Sigmoid colon (tissue), 7 donors: ENCODE data around the gene FBXL22. TPM values are rescaled to one million over a fixed set of nuclear protein-coding genes. Genes with fewer than 3 reads are reported as not detected.
A peak's percentile ranks its signal among the peaks of the same experiment; 100 is the strongest.

Experiments used
- DNase-seq: peaks from one replicate; pipeline ENCODE4 v3.0.0-alpha.2; 2019
- H3K27ac ChIP-seq, 4 donors: fragments of 200-600 bp; sonication (generic); one replicate each; pipeline ENCODE4 v1.5.1; 2016 to 2019; ENCODE audit warnings: mild to moderate bottlenecking in 1 of 4
- H3K27me3 ChIP-seq, 3 donors: fragments of 200-600 bp; sonication (generic); one replicate each; pipeline ENCODE4 v1.5.1; 2019; ENCODE audit warnings: mild to moderate bottlenecking in 1 of 3
- H3K36me3 ChIP-seq, 4 donors: fragments of 200-600 bp; sonication (generic); one replicate each; pipeline ENCODE4 v1.5.1; 2016 to 2019
- H3K4me1 ChIP-seq, 4 donors: fragments of 200-600 bp; sonication (generic); one replicate each; pipeline ENCODE4 v1.5.1; 2017 to 2019
- H3K4me3 ChIP-seq, 4 donors: fragments of 200-600 bp; sonication (generic); one replicate each; pipeline ENCODE4 v1.5.1; 2017 to 2019; ENCODE audit warnings: mild to moderate bottlenecking in 2 of 4, moderate library complexity in 1 of 4
- H3K9me3 ChIP-seq, 4 donors: fragments of 200-600 bp in 3 of 4; sonication (generic) in 3 of 4; one replicate each; pipeline versions ENCODE4 v1.5.1 to v1.6.1; 2013 to 2019
- EP300 ChIP-seq, 4 donors: sonication (generic); formaldehyde crosslinking; IDR thresholded peaks; one replicate each; pipeline ENCODE4 v1.6.1; 2017; ENCODE audit warnings: antibody characterized with exemption in 4 of 4
- POLR2A ChIP-seq, 2 donors: fragments of 450-650 bp; IDR thresholded peaks; one replicate each; pipeline ENCODE4 v1.6.1; 2016; ENCODE audit warnings: antibody characterized with exemption in 2 of 2, mild to moderate bottlenecking in 2 of 2, moderate library complexity in 2 of 2
- POLR2AphosphoS5 ChIP-seq, 4 donors: sonication (generic); formaldehyde crosslinking; IDR thresholded peaks; one replicate each; pipeline ENCODE4 v1.6.1; 2017; ENCODE audit warnings: antibody characterized with exemption in 4 of 4
- WGBS, 2 donors: extraction: QIAGEN DNeasy Blood & Tissue Kit; methylation state at CpG; one replicate each; pipeline ENCODE4 v1.1.7; 2013; 5-methylcytosine and 5-hydroxymethylcytosine counted together
- intact Hi-C: fragments of 100-400 bp; cut with DNase I; formaldehyde crosslinking; loops from one replicate; pipeline ENCODE4 v1.15.1; 2023
- polyA plus RNA-seq, 3 donors: library from polyadenylated mRNA; stranded (reverse); fragments of 200-250 nt; gene quantifications; one replicate each; pipeline ENCODE4 v1.2.3, GENCODE V29; 2013
- total RNA-seq, 4 donors: library from RNA; depleted of rRNA; stranded (reverse); fragments of >200 nt; gene quantifications; one replicate each; pipeline ENCODE4 v1.1.0, GENCODE V29; 2016
- TF ChIP-seq, protein P1 (sequence below), 4 experiments: fragments of 450-650 bp in 3 of 4; fragments of 200-600 bp in 1 of 4; IDR thresholded peaks; one replicate each; pipeline ENCODE4 v1.5.1; 2016 to 2019; ENCODE audit warnings: antibody characterized with exemption in 4 of 4, mild to moderate bottlenecking in 3 of 4, moderate library complexity in 2 of 4
- donor health status: healthy with polysubstance abuse.
- donor health status: Bipolar disorder and iron deficiency.
- donor health status: healthy.

FBXL22 gene
- total and polyA plus RNA-seq, 7 donors: 0.69 to 150 (median 46.7) TPM

DNA sequence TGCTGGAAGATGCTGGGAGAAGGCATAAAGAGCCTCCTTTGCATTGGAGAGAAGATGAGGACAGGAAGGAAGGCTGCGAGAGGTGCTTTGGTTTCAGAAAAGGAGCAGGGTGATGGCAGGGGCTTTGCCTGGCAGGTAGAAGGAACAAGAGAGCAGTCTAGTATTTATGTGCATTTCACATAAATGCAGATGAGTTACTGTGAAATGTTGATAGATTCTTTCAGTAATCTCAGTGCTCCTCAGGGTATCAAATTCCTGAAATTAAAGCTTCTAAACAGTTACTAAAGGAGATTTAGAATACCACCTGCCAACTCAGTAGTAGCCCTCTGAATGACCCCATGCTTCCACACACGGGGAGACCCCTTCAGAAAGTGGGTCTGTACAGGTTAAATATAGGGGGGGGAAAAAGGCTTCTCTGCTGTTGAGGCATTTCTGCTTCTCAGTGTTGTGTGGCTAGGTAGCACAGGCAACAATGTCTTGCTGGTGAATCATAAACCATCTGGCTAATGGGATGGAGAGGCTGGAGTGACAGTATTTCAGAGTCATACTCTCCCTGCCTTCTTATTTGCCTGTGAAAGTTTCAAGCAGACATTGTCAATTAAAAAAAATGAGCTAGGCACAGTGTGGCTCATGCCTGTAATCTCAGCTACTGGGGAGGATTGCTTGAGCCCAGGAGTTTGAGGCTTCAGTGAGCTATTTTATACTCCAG is 14.3 kb upstream of the FBXL22 start:
- DNase-seq: no peak
- Histone ChIP-seq H3K27ac (peak overlapping the region in 2 of 4 donors; percentile 31 to 45), H3K4me1 (peaks cover 0 to 23% (median 18%) of the 10 kb centered on the region in 4 donors), H3K36me3 (no peaks in the 10 kb centered on the region), H3K27me3 (no peaks in the 10 kb centered on the region), H3K4me3 (no peak overlapping the region), H3K9me3 (no peaks in the 10 kb centered on the region)
- intact Hi-C loops: no loop called here
- 94 to 96% methylated on average over 2 of the region's 2 CpGs for WGBS, 2 donors
- TF ChIP-seq POLR2A (IDR thresholded peaks at IDR 0.05): no peak

DNA sequence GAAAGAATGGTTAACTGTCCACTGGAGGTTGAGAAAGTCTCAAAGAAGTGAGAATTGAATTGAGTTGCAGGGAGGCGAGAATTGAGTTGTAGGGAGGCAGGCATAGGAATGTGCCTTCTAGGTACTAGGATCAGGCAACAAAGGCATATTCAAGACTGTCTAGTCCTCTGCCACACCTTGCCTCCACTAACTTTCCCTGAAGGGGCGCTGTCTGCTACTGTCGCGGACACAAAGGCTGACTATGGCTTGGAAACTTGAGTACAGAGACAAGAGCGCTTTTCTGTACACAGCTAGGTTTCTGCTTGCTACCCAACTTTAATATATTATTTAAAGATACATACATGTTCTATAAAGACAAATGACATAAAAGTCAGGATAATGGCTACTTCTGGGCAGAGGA is 10.4 kb upstream of the FBXL22 start:
- DNase-seq: no peak
- no peaks in the 10 kb centered on the region for H3K9me3 ChIP-seq
- H3K27me3 ChIP-seq: no peaks in the 10 kb centered on the region
- TF ChIP-seq, protein P1, sequence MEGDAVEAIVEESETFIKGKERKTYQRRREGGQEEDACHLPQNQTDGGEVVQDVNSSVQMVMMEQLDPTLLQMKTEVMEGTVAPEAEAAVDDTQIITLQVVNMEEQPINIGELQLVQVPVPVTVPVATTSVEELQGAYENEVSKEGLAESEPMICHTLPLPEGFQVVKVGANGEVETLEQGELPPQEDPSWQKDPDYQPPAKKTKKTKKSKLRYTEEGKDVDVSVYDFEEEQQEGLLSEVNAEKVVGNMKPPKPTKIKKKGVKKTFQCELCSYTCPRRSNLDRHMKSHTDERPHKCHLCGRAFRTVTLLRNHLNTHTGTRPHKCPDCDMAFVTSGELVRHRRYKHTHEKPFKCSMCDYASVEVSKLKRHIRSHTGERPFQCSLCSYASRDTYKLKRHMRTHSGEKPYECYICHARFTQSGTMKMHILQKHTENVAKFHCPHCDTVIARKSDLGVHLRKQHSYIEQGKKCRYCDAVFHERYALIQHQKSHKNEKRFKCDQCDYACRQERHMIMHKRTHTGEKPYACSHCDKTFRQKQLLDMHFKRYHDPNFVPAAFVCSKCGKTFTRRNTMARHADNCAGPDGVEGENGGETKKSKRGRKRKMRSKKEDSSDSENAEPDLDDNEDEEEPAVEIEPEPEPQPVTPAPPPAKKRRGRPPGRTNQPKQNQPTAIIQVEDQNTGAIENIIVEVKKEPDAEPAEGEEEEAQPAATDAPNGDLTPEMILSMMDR (IDR thresholded peaks at IDR 0.05): no peak
- no peak for TF ChIP-seq POLR2A (IDR thresholded peaks at IDR 0.05)
- TF ChIP-seq POLR2AphosphoS5 (IDR thresholded peaks at IDR 0.05): no peak
- no peak for TF ChIP-seq EP300 (IDR thresholded peaks at IDR 0.05)
- WGBS, 2 donors: 97 to 99% methylated on average over 5 of the region's 5 CpGs
- peaks cover 0 to 21% (median 15%) of the 10 kb centered on the region in 4 donors for H3K4me1 ChIP-seq
- no peak overlapping the region for H3K4me3 ChIP-seq
- intact Hi-C loops: no loop called here
- peaks cover 0 to 37% (median 12%) of the 10 kb centered on the region in 4 donors for H3K36me3 ChIP-seq
- peak overlapping the region in 3 of 4 donors; percentile 27 to 39 (median 27) for H3K27ac ChIP-seq

DNA sequence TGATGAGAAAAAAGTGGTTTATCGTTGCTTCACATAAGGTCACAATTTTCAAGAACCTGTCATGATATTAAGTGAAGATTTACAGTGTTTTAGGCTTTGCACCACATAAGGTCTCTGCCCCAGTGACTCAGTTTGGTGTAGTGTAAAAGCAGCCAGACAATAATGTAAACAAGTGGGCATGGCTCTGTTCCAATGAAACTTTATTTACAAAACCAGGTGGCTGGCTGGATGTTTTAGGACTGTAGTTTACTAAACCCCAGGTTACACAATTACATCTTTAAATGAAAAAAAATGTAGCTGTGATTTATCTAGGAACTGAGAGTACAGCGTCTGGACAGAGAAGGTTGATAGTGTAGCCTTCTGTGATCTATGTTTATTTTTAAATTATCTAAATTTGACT is 9.7 kb upstream of the FBXL22 start:
- Histone ChIP-seq H3K27me3 (no peaks in the 10 kb centered on the region), H3K4me3 (no peak overlapping the region), H3K27ac (peak overlapping the region in 3 of 4 donors; percentile 27 to 39 (median 27)), H3K4me1 (peaks cover 0 to 21% (median 15%) of the 10 kb centered on the region in 4 donors), H3K9me3 (no peaks in the 10 kb centered on the region), H3K36me3 (peaks cover 0 to 44% (median 13%) of the 10 kb centered on the region in 4 donors)
- intact Hi-C loops: no loop called here
- 51 to 84% methylated on average over 2 of the region's 2 CpGs for WGBS, 2 donors
- TF ChIP-seq POLR2AphosphoS5 (IDR thresholded peaks at IDR 0.05): peak in 1 of 4 donors; percentile 9
- TF ChIP-seq POLR2A (IDR thresholded peaks at IDR 0.05): no peak
- no peak for DNase-seq

DNA sequence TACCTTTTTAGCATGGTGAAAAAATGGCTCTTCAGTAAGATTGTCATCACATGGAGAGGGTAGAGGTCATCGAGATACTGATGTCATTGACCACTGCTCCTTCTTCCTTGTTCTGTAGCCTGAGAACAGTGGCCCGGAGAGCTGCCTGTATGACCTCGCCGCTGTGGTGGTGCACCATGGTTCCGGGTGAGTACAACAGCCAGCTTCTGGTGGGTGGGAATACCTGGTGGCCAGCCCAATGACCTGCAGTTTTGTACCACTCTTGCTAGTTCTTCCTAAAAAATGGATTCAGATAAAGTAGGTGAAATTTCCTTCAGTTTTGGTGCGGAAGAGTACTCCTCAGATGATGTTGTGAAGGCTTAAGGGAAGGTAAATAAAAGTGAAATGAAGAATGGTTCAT is 8.4 kb upstream of the FBXL22 start:
- peak overlapping the region in 1 of 4 donors; percentile 39 for H3K27ac ChIP-seq
- TF ChIP-seq POLR2A (IDR thresholded peaks at IDR 0.05): no peak
- TF ChIP-seq EP300 (IDR thresholded peaks at IDR 0.05): no peak
- TF ChIP-seq POLR2AphosphoS5 (IDR thresholded peaks at IDR 0.05): no peak
- TF ChIP-seq, protein P1 (IDR thresholded peaks at IDR 0.05): no peak
- 96 to 98% methylated on average over 6 of the region's 6 CpGs for WGBS, 2 donors
- intact Hi-C loops: no loop called here
- DNase-seq: no peak
- no peaks in the 10 kb centered on the region for H3K9me3 ChIP-seq
- H3K27me3 ChIP-seq: no peaks in the 10 kb centered on the region
- H3K4me1 ChIP-seq: peaks cover 0 to 21% (median 14%) of the 10 kb centered on the region in 4 donors
- no peak overlapping the region for H3K4me3 ChIP-seq
- H3K36me3 ChIP-seq: peaks cover 0 to 56% (median 13%) of the 10 kb centered on the region in 4 donors

DNA sequence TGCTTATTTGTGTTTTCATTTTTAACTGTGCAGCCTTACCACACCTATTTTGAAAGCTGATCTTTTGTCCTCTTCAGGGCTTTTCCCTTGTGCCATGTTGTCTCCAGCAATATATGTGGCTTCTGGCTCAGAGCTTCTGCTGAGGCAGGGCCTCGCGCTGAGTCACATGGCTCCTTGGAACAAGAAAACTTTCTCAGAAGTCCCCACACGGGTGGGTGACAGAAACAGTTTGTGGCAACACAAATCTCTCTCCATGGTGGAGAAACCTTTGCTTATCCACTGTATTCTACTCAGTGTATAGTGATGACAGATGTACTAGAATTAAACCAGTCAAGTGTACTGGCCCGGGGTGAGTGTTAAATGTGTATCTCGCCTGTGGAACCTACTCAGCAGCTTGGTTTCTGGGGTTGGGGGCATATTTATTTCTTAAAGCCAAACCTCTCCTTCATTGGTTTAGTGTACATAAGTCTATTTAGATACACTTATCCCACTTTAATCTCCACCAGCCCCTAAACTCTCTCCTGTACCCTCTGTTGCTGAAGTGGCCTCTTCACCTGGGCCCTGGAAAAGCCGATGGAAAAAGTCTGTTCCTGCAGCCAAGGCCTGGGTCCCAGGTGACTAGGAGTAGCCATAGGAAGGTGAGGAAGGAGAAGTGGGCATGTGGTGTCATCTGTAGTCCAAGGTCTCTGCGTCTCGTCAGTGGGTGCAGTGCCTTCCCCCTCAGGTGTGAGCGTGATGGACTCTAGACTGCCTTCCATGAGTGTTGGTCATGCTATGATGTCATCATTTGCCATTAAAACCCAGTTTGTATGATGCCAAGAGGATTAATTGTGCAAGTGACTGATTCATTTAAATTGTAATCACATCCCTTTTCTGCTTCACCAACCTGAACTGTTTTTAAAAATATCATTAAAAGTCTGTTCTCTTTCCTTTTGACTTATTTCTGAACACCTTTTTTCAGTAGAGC is 3.2 kb upstream of the FBXL22 start:
- H3K4me1 ChIP-seq: peaks cover 0 to 48% (median 29%) of the 10 kb centered on the region in 4 donors
- 78 to 87% methylated on average over 9 of the region's 9 CpGs for WGBS, 2 donors
- no peak for DNase-seq
- peak overlapping the region; percentile 87 to 95 (median 92) for H3K27ac ChIP-seq
- no peak overlapping the region for H3K4me3 ChIP-seq
- no peaks in the 10 kb centered on the region for H3K9me3 ChIP-seq
- peaks cover 0 to 50% (median 12%) of the 10 kb centered on the region in 4 donors for H3K36me3 ChIP-seq
- intact Hi-C loops: loop anchor here (5.0 kb wide), 1 partner anchor 37 kb away; no protein-coding TSS in a partner anchor
- TF ChIP-seq, protein P1 (IDR thresholded peaks at IDR 0.05): no peak
- TF ChIP-seq POLR2AphosphoS5 (IDR thresholded peaks at IDR 0.05): no peak
- TF ChIP-seq EP300 (IDR thresholded peaks at IDR 0.05): no peak
- no peak for TF ChIP-seq POLR2A (IDR thresholded peaks at IDR 0.05)
- H3K27me3 ChIP-seq: no peaks in the 10 kb centered on the region
